Measurements from ENCODE around the gene SCOC.
A peak's percentile ranks its signal among the peaks of the same experiment; 100 is the strongest.
"Not testable (repeated sequence)": the region's sequence is repeated elsewhere in the genome, so short reads cannot be mapped to it uniquely, and the experiment has no call there.

Gene SCOC

GRCh38 chr4:140363051-140363450, 10.4 kb upstream of the SCOC start:
- no peak for DNase-seq

GRCh38 chr4:140363558-140363957, 9.9 kb upstream of the SCOC start:
- DNase-seq: no peak

- no peak for DNase-seq
Observed at GRCh38 chr4:140367738-140368137, 5.7 kb upstream of the SCOC start.

- no peak for DNase-seq
Observed at GRCh38 chr4:140368686-140369085, 4.8 kb upstream of the SCOC start.

DNA sequence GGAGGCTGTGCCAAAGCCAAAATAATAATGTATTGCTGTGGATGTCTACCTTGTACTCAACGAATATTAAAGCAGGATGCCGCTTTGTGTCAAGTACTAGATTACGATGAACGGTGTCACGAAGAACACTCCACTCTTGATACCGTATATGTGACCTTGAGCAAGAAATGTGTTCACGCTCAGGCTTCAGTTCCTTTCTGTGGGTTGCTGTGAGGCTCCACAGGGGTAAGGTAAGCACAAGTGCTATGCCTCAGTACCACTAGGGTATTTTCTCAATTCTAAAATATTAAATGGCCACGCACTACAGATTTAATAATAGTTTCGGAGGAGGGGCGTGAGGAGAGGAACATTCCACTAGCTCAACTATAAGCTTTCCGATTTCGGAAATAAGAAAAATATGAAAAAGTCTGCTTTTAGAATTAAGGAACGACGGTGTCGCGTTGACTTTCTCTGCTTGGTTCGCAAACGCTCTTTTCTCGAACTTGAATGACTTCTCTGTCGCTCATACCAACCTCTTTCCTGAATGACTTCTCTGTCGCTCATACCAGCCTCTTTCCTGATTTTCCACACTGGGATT, 607 bp upstream of the SCOC start:
- DNase-seq: no peak

- no peak for DNase-seq
Observed at GRCh38 chr4:140374130-140374477, 658 bp downstream of the SCOC start.

- no peak for DNase-seq
Observed at GRCh38 chr4:140382732-140383131, 9.3 kb downstream of the SCOC start.

- no peak for DNase-seq
Observed at GRCh38 chr4:140388015-140388414, 14.6 kb downstream of the SCOC start.

GRCh38 chr4:140395668-140396067, 22.2 kb downstream of the SCOC start:
- no peak for DNase-seq

- no peak for DNase-seq
Observed at GRCh38 chr4:140400111-140400510, 26.7 kb downstream of the SCOC start.

DNA sequence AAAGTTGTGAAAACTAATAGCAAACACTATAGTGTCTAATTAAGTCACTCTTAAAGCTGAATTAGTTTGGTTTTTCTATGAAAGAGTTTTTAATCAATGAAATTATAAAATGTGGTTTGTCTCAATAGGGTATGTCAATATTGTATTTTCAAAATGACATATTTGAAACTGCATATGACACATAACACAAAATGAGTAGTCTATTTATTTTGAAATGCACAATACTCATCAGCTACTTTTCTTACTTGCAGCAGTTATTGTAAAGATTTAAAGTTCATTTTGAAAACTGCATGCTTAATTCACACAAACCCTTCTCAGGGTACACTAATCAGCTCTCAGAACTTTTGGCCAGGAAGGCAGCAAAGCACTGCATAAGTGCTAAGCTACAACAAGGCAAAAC, 32.8 kb downstream of the SCOC start:
- DNase-seq: no peak

DNA sequence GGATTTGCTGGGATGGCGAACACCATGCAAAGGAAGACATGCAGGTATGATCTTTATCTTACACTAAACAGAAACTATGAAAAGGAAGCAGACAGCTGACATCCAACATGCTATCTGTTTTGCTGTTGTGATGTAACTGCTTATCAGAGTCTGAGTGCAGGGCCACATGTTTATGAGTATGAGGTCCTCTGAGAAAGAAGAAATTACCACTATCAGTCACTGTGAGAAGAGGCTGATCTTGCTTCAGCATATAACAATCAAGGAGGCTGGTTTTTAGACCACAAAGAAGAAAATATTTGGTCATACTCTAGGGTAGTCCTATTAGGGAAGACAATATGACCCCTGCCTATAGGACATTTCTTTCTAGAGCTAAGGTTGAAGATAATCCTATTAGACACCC, 35.5 kb downstream of the SCOC start:
- DNase-seq: no peak

DNA sequence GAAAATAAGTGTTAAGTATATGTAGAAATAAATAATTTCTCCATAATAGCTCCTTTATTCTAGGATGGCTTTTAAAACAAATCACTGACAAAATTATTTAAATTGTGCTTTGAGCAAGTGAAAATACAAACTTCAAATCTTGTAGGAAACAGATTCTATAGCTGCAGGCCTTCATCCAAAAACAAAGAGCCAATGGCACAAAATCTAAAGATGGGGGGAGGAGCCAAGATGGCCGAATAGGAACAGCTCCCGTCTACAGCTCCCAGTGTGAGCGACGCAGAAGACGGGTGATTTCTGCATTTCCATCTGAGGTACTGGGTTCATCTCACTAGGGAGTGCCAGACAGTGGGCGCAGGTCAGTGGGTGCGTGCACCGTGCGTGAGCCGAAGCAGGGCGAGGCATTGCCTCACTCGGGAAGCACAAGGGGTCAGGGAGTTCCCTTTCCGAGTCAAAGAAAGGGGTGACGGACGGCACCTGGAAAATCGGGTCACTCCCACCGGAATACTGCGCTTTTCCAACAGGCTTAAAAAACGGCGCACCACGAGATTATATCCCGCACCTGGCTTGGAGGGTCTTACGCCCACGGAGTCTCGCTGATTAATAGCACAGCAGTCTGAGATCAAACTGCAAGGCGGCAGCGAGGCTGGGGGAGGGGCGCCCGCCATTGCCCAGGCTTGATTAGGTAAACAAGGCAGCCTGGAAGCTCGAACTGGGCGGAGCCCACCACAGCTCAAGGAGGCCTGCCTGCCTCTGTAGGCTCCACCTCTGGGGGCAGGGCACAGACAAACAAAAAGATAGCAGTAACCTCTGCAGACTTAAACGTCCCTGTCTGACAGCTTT, 39.9 kb downstream of the SCOC start:
- DNase-seq: not testable (repeated sequence)

DNA sequence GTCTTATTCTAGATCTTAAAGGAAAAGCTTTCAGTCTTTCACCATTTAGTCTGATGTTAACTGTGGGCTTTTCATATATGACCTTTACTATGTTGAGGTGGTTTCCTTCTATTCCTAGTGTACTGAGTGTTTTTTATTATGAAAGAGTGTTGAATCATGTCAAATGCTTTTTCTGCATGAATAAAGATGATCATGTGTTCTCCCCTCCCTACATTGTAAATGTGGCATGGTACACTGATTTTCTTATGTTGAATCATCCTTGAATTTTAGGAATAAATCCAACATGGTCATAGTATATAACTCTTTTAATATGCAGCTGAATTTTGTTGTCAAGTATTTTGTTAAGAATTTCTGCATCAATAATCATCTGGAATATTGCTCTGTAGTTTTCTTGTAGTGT, 49.7 kb downstream of the SCOC start:
- DNase-seq: no peak

- DNase-seq: peak; percentile 27
Observed at GRCh38 chr4:140426610-140427105, 53.2 kb downstream of the SCOC start.

DNA sequence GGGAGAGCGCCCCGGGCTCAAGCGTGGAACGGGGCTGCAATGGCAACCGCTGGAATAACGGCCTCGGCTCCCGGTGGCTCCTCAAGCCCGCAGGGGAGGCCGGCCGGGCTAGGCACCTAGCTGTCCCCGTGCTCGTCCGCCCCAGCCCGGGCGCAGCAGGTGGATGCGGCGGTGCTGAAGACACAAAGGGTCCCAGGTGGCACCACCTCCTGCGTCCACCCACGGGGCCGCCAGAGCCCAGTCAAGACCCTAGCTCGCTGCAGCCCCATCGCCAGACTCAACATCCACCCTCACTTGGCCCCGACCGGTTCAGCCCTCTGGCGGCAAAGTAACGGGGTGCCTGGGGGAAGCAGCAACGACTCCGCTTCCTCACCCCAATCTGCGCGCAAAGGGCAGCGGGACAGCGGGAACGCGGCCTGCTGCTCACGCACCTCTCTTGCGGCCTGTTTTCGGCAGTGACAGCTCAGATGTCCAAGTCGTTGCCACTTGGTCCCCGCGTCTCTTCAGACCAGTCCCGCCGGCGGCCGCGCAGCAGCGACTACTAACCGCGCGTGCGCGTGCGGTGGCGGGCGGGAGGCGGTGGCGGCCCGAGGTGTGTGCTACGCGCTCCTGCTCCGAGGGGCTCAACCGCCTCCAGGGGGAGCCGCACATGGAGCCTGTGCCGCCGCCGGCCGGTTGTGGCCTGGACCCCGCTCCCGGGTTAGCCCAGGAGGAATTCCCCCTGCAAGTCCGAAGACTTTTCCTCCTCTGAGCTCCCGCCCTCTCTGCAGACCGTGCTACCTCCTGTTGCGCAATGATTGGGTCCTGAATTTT, 53.9 kb downstream of the SCOC start, which contains the start of gene CLGN:
CLGN (minus strand) TSS at position 543 of the 813 bp plus-strand sequence. CDS start 14,570 bp downstream, outside the sequence.
- DNase-seq: peak; percentile 54

DNA sequence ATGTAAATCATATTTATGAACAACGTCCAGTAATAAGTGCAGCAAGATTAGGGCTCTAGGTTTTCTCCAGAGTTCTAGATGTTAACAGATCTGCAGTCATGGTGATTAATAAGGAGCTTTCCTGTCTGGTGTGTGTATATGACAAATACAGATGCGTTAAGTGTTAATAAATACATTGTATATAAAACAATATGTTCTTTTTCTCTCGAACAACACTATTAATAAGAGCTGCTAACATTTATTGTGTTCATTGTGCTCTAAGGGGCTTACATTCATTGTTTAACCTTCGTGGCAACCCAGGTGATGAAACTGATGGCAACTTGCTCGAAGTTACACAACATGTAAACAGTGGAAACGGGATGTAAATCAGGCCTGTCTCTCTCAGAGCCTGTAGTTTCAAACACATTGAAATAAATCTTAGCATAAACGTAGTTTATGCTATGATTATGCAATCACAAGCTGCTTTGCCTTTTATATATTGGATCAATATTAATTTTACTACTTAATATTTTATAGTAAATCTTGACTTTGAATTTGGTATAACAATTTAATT, 54.5 kb downstream of the SCOC start:
- no peak for DNase-seq

Data from DMS 273 treated with DMSO at 0.1 percent for 48 hours (cell line).